ENCODE measurements around the gene EML1. TPM values are rescaled to one million over a fixed set of nuclear protein-coding genes. Genes with fewer than 3 reads are reported as not detected.

The EML1 gene
- total RNA-seq, 1 donor from 2014 or later: 34.9 TPM

- no peaks in the 10 kb centered on the region for H3K9me3 Mint-ChIP-seq (ENCODE audit: low read depth)
- no peak for DNase-seq (ENCODE audit: low spot score, unreplicated experiment)
- no peak overlapping the region for H3K27ac Mint-ChIP-seq
- no peaks in the 10 kb centered on the region for H3K27me3 Mint-ChIP-seq
- peaks cover 17% of the 10 kb centered on the region for H3K4me1 Mint-ChIP-seq (ENCODE audit: low read depth)
- TF ChIP-seq CTCF (IDR thresholded peaks at IDR 0.05; ENCODE audit: unreplicated experiment): no peak
- no peaks in the 10 kb centered on the region for H3K36me3 Mint-ChIP-seq (ENCODE audit: insufficient read depth)
- no peak overlapping the region for H3K4me3 Mint-ChIP-seq (ENCODE audit: low read depth)
Measured at GRCh38 chr14:99812096-99812750, 19.0 kb downstream of the EML1 start.

GRCh38 chr14:99812892-99813291, 19.7 kb downstream of the EML1 start:
- Mint-ChIP-seq H3K36me3 (ENCODE audit: insufficient read depth) (no peaks in the 10 kb centered on the region), H3K27ac (no peak overlapping the region), H3K9me3 (ENCODE audit: low read depth) (no peaks in the 10 kb centered on the region), H3K4me3 (ENCODE audit: low read depth) (no peak overlapping the region), H3K27me3 (peaks cover 3% of the 10 kb centered on the region), H3K4me1 (ENCODE audit: low read depth) (peaks cover 17% of the 10 kb centered on the region)
- no peak for DNase-seq (ENCODE audit: low spot score, unreplicated experiment)
- no peak for TF ChIP-seq CTCF (IDR thresholded peaks at IDR 0.05; ENCODE audit: unreplicated experiment)

GRCh38 chr14:99815696-99816095, 22.5 kb downstream of the EML1 start:
- H3K27me3 Mint-ChIP-seq: peaks cover 16% of the 10 kb centered on the region
- no peak overlapping the region for H3K4me3 Mint-ChIP-seq (ENCODE audit: low read depth)
- peaks cover 12% of the 10 kb centered on the region for H3K4me1 Mint-ChIP-seq (ENCODE audit: low read depth)
- no peak overlapping the region for H3K27ac Mint-ChIP-seq
- no peak for DNase-seq (ENCODE audit: low spot score, unreplicated experiment)
- H3K36me3 Mint-ChIP-seq (ENCODE audit: insufficient read depth): no peaks in the 10 kb centered on the region
- no peaks in the 10 kb centered on the region for H3K9me3 Mint-ChIP-seq (ENCODE audit: low read depth)
- no peak for TF ChIP-seq CTCF (IDR thresholded peaks at IDR 0.05; ENCODE audit: unreplicated experiment)

- DNase-seq (ENCODE audit: low spot score, unreplicated experiment): no peak
- no peaks in the 10 kb centered on the region for H3K9me3 Mint-ChIP-seq (ENCODE audit: low read depth)
- peaks cover 12% of the 10 kb centered on the region for H3K4me1 Mint-ChIP-seq (ENCODE audit: low read depth)
- H3K27me3 Mint-ChIP-seq: peaks cover 16% of the 10 kb centered on the region
- H3K36me3 Mint-ChIP-seq (ENCODE audit: insufficient read depth): no peaks in the 10 kb centered on the region
- H3K4me3 Mint-ChIP-seq (ENCODE audit: low read depth): no peak overlapping the region
- no peak for TF ChIP-seq CTCF (IDR thresholded peaks at IDR 0.05; ENCODE audit: unreplicated experiment)
- no peak overlapping the region for H3K27ac Mint-ChIP-seq
Measured at GRCh38 chr14:99816217-99816616, 23.0 kb downstream of the EML1 start.

GRCh38 chr14:99816642-99817041, 23.4 kb downstream of the EML1 start:
- no peak for TF ChIP-seq CTCF (IDR thresholded peaks at IDR 0.05; ENCODE audit: unreplicated experiment)
- peaks cover 17% of the 10 kb centered on the region for H3K27me3 Mint-ChIP-seq
- no peaks in the 10 kb centered on the region for H3K9me3 Mint-ChIP-seq (ENCODE audit: low read depth)
- H3K4me1 Mint-ChIP-seq (ENCODE audit: low read depth): peaks cover 13% of the 10 kb centered on the region
- H3K4me3 Mint-ChIP-seq (ENCODE audit: low read depth): no peak overlapping the region
- no peak overlapping the region for H3K27ac Mint-ChIP-seq
- no peaks in the 10 kb centered on the region for H3K36me3 Mint-ChIP-seq (ENCODE audit: insufficient read depth)
- no peak for DNase-seq (ENCODE audit: low spot score, unreplicated experiment)

All from progenitor cell of endocrine pancreas (in vitro differentiated cells).